Vagina (tissue), 2 donors: ENCODE data around the gene IBA57. TPM values are rescaled to one million over a fixed set of nuclear protein-coding genes. Genes with fewer than 3 reads are reported as not detected.
"Not testable (repeated sequence)": the region's sequence is repeated elsewhere in the genome, so short reads cannot be mapped to it uniquely, and the experiment has no call there.

ENCODE experiments used
- DNase-seq, 2 donors: peaks; one replicate each; pipeline ENCODE4 v3.0.0-alpha.2; 2017; ENCODE audit errors: extremely low spot score in 2 of 2
- H3K27ac ChIP-seq: fragments of 200-600 bp; sonication (generic); one replicate; pipeline ENCODE4 v1.5.1; 2019
- H3K27me3 ChIP-seq: fragments of 200-600 bp; sonication (generic); one replicate; pipeline ENCODE4 v1.5.1; 2019
- H3K36me3 ChIP-seq, 2 donors: fragments of 200-600 bp; sonication (generic); one replicate each; pipeline ENCODE4 v1.5.1; 2017 to 2019
- H3K4me1 ChIP-seq: fragments of 200-600 bp; sonication (generic); one replicate; pipeline ENCODE4 v1.5.1; 2019
- H3K4me3 ChIP-seq, 2 donors: fragments of 200-600 bp; sonication (generic); 1 replicate in 1 of 2; 2 replicates in 1 of 2; pipeline ENCODE4 v1.5.1; 2016 to 2019
- H3K9me3 ChIP-seq: fragments of 200-600 bp; sonication (generic); one replicate; pipeline ENCODE4 v1.5.1; 2019
- CTCF ChIP-seq, 3 experiments: fragments of 450-650 bp in 2 of 3; fragments of 200-600 bp in 1 of 3; sonication (generic) in 1 of 3; IDR thresholded peaks; one replicate each; pipeline ENCODE4 v1.5.1; 2017 to 2019; ENCODE audit warnings: antibody characterized with exemption in 3 of 3, mild to moderate bottlenecking in 2 of 3, moderate library complexity in 2 of 3
- POLR2A ChIP-seq, 2 donors: fragments of 450-650 bp; IDR thresholded peaks; one replicate each; pipeline ENCODE4 v1.6.1; 2017; ENCODE audit warnings: antibody characterized with exemption in 2 of 2, mild to moderate bottlenecking in 2 of 2, moderate library complexity in 2 of 2
- POLR2AphosphoS5 ChIP-seq, 2 donors: sonication (generic); formaldehyde crosslinking; IDR thresholded peaks; one replicate each; pipeline ENCODE4 v1.9.0; 2017; ENCODE audit warnings: antibody characterized with exemption in 2 of 2, mild to moderate bottlenecking in 2 of 2, low read depth in 1 of 2; ENCODE audit not compliant: insufficient read depth in 1 of 2
- intact Hi-C: fragments of 100-400 bp; cut with DNase I; formaldehyde crosslinking; loops from one replicate; pipeline ENCODE4 v1.15.1; 2023
- total RNA-seq: library from RNA; depleted of rRNA; stranded (reverse); fragments of >200 nt; gene quantifications from one replicate; pipeline ENCODE4 v1.2.3, GENCODE V29; 2016

Gene IBA57
- total RNA-seq, 1 donor from 2014 or later: 3.4 TPM

DNA sequence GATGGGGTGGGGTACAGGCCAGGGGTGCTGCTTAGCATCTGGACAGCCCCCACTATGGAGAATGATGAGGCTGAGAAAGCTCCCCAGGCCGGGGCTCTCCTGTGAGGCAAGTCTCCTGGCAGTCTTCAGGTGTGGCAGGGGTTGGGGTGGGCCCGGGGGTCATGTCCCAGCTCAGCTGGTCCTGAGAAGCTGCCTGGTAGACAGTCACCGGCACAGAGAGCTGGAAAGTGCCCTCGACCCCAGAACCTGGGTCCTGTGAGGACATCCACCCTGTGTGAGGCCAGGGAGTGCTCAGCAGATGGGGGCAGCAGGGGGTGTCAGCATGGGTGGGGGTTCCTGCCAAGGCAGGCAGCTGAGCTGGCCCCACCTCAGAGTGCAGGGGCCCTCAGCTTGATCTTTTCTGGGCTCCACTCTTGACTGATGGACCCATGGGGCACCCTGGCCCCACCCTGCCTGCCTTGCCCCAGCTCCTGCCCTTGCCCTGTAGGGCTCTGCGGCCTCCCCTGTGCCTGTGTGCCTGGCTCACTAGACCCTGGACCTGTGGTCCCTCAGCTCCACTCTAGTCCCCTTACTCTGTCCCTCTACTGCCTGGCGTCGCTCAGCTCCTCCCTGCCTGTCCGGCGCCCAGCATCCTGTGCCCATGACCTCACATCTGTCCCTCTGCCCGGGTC is 5.8 kb downstream of the IBA57 start:
- no peaks in the 10 kb centered on the region for H3K27me3 ChIP-seq

GRCh38 chr1:228172591-228173527 is 7.3 kb downstream of the IBA57 start:
- no peaks in the 10 kb centered on the region for H3K9me3 ChIP-seq
- no peaks in the 10 kb centered on the region for H3K27me3 ChIP-seq
- peaks cover 9% of the 10 kb centered on the region for H3K4me1 ChIP-seq
- DNase-seq: no peak
- no peak for TF ChIP-seq POLR2AphosphoS5 (IDR thresholded peaks at IDR 0.05; ENCODE audit: insufficient read depth in 1 of 2, low read depth in 1 of 2)
- TF ChIP-seq CTCF (IDR thresholded peaks at IDR 0.05): no peak
- TF ChIP-seq POLR2A (IDR thresholded peaks at IDR 0.05): no peak
- peaks cover 0 to 10% of the 10 kb centered on the region in 2 donors for H3K36me3 ChIP-seq
- no peak overlapping the region for H3K4me3 ChIP-seq
- intact Hi-C loops: no loop called here
- H3K27ac ChIP-seq: no peak overlapping the region

More for the DNA sequence above, 5.8 kb downstream of the IBA57 start:
- no peaks in the 10 kb centered on the region for H3K9me3 ChIP-seq
- no peak overlapping the region for H3K4me3 ChIP-seq
- peaks cover 0 to 10% of the 10 kb centered on the region in 2 donors for H3K36me3 ChIP-seq
- intact Hi-C loops: no loop called here
- no peak for DNase-seq
- no peak overlapping the region for H3K27ac ChIP-seq
- no peak for TF ChIP-seq POLR2A (IDR thresholded peaks at IDR 0.05)
- peaks cover 16% of the 10 kb centered on the region for H3K4me1 ChIP-seq

- H3K4me1 ChIP-seq, H3K9me3 ChIP-seq, DNase-seq, H3K4me3 ChIP-seq, intact Hi-C loops, H3K27ac ChIP-seq, H3K27me3 ChIP-seq: not testable (repeated sequence)
- H3K36me3 ChIP-seq: peaks cover 0 to 10% of the 10 kb centered on the region in 2 donors
Observed at GRCh38 chr1:228173528-228174481, 8.2 kb downstream of the IBA57 start.

- intact Hi-C loops: no loop called here
- DNase-seq: no peak
- Histone ChIP-seq H3K9me3 (no peaks in the 10 kb centered on the region), H3K27ac (no peak overlapping the region), H3K4me1 (peaks cover 9% of the 10 kb centered on the region), H3K27me3 (no peaks in the 10 kb centered on the region), H3K36me3 (peaks cover 0 to 10% of the 10 kb centered on the region in 2 donors), H3K4me3 (no peak overlapping the region)
- TF ChIP-seq CTCF (IDR thresholded peaks at IDR 0.05): no peak
- TF ChIP-seq POLR2A (IDR thresholded peaks at IDR 0.05): no peak
- no peak for TF ChIP-seq POLR2AphosphoS5 (IDR thresholded peaks at IDR 0.05; ENCODE audit: insufficient read depth in 1 of 2, low read depth in 1 of 2)
Observed at GRCh38 chr1:228174482-228175315, 9.1 kb downstream of the IBA57 start.

- no peak overlapping the region for H3K4me3 ChIP-seq
- H3K27me3 ChIP-seq: no peaks in the 10 kb centered on the region
- no peaks in the 10 kb centered on the region for H3K9me3 ChIP-seq
- no peak for TF ChIP-seq CTCF (IDR thresholded peaks at IDR 0.05)
- no peak for TF ChIP-seq POLR2AphosphoS5 (IDR thresholded peaks at IDR 0.05; ENCODE audit: insufficient read depth in 1 of 2, low read depth in 1 of 2)
- TF ChIP-seq POLR2A (IDR thresholded peaks at IDR 0.05): no peak
- no peak overlapping the region for H3K27ac ChIP-seq
- intact Hi-C loops: no loop called here
- no peak for DNase-seq
- H3K36me3 ChIP-seq: peaks cover 0 to 10% of the 10 kb centered on the region in 2 donors
- peaks cover 9% of the 10 kb centered on the region for H3K4me1 ChIP-seq
Observed at GRCh38 chr1:228175316-228176023, 9.9 kb downstream of the IBA57 start.
